CD4-positive, alpha-beta T cell treated with Interleukin-15 for 4 hours (primary cell): ENCODE data around the gene GRK5.

ENCODE experiments used
- DNase-seq: peaks from one replicate; pipeline ENCODE4 v3.0.0-alpha.2; 2020; ENCODE audit warnings: low spot score

GRK5 gene

DNA sequence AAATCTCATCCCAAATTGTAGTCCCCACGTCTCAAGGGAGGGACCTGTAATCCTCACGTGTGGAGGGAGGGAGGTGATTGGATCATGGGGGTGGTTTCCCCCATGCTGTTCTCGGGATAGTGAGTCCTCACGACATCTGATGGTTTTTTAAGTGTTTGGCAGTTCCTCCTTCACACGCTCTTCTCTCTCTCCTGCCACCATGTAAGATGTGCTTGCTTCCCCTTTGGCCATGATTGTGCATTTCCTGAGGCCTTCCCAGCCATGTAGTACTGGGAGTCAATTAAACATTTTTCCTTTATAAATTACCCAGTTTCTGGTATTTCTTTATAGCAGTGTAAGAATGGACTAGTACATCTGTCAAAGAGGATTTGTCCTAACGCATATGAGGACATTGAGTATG lies 275.6 kb downstream of the GRK5 start:
- DNase-seq: no peak

GRCh38 chr10:119483839-119484238 lies 276.5 kb downstream of the GRK5 start:
- DNase-seq: no peak

GRCh38 chr10:119488675-119489074 lies 281.3 kb downstream of the GRK5 start:
- DNase-seq: no peak

GRCh38 chr10:119489991-119490326 lies 282.6 kb downstream of the GRK5 start:
- DNase-seq: no peak

DNA sequence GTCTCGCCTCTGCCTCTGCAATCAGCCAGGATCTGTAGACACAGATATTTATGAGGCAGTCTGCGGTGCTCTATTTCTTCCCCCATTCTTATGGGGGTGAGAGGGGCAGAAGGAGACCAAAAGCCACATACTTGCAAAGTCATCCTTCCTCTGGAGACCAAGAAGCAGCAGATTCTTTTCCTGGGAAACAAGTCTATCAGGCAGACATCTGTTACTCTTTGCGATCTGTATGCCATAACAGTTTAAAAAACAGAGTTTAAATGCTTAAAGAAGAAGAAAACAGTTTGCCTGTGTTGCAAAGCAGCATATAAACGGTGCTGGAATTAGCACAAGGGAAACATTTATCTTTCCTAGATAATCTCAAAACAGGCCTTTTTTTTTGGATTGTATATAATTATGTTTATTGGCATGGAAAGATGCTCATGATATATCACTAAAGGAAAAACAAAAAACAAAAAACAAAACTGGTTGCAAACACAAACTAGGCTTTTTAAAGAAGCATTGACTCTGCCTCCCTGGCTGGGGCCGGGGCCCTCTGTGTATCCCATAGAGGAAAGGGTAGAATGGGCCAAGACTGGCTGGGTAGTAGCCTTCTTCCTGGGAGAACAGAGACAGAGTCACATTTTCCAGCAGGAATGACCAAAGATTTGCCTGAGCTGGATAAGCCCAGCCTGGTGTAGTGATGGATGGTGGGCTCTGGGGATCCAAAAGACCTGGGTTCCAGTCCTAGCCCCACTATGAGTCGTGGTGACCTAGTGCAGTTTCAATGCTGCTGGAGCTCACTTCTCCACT lies 284.8 kb downstream of the GRK5 start:
- no peak for DNase-seq

GRCh38 chr10:119493155-119493554 lies 285.8 kb downstream of the GRK5 start:
- DNase-seq: no peak

- peak; percentile 32 for DNase-seq
Measured at GRCh38 chr10:119494236-119495020, 287.1 kb downstream of the GRK5 start.

DNA sequence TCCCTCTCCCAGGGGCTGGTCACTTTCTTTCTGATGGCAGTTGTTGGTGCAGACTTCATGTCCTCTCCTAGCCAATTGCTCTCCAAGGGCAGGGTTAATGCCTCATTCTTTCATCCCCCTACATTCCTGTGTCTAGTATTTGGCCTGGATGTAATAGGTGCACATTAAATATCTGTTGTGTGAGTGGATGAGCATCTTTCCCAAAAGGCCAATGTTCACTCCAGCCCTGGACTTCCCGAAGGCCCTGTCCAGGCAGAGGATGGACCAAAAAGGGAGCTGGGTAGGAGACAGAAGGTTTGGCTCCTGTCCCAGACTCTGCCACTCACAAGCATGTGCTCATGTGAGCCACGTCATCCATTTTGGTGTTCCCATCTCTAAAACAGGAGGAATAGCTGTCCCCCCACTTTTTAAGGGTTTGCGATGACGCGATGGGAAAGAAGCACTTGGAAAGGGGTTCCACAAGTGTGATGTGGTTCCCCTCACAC lies 287.7 kb downstream of the GRK5 start:
- DNase-seq: no peak

DNA sequence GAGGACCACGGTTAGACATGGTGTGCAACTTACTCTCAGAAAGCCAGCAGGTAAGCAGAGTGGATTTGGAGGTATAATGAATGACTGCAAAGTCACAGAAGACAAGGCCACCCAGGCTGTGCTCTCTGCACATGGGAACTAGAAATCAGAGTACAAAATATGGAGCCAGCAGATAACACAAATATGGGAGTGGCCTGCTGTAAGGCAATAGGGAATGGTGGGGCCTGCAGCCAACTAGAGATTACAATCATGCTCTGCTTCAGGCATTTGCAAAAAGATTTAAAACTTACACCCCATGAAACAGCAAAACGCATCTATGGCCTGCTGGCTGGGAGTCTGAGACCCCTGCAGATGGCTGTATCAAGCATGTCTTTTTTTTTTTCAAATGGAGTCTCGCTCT lies 288.2 kb downstream of the GRK5 start:
- DNase-seq: no peak

DNA sequence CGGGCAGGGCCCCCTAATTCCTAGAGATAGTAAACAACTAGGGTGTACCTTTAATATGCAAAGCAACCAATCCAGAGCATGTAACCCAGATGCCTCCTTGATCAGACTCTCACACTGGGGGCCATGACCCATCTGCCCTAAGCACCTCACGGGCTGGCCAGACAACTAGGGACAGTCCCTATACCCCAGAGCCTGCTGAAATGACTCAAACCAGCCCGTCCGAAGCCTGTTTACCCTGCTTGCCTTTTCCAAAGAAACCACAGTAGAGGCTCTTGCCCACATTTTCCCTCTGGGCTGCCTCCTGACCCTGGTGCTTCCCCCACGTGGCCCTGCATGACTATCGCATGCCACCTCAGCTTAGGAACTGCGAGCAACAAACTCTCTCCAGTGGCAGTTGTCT lies 288.9 kb downstream of the GRK5 start:
- DNase-seq: no peak

DNA sequence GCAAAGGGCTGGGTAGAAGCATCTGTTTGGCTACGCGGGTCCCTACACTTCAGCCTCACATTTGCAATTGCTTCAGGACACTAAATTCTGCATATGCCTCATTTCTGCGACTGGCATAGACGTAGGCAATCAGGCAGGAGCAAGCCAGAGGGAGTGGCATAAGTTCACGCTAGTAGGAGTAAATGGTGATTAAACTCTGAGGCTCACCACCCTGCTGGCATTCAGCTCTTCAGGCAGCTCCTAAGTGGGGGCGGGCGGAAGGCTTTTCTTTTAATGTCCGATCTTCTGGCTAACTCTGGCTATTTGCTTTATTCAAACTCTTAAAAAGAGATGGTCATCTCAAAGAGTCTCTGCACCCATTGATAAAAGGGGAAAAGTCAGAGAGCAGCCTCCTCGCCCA lies 289.9 kb downstream of the GRK5 start:
- no peak for DNase-seq

GRCh38 chr10:119498889-119499676 lies 291.7 kb downstream of the GRK5 start:
- peak; percentile 27 for DNase-seq

DNA sequence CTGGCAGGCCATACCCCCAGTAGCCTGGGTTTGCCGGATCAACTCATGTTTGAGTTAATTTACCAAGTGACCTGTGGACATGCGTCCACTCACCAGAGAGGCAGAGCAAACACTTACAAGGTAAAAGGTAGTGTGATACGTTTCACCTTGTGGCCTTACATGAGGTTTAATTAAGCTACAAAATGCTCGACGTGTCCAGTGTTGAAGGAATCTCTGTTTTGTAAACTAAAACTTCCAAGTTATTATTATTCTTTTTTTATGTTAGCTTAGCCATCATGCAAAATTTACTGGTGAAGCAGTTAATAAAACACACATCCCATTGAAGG lies 292.3 kb downstream of the GRK5 start:
- no peak for DNase-seq

DNA sequence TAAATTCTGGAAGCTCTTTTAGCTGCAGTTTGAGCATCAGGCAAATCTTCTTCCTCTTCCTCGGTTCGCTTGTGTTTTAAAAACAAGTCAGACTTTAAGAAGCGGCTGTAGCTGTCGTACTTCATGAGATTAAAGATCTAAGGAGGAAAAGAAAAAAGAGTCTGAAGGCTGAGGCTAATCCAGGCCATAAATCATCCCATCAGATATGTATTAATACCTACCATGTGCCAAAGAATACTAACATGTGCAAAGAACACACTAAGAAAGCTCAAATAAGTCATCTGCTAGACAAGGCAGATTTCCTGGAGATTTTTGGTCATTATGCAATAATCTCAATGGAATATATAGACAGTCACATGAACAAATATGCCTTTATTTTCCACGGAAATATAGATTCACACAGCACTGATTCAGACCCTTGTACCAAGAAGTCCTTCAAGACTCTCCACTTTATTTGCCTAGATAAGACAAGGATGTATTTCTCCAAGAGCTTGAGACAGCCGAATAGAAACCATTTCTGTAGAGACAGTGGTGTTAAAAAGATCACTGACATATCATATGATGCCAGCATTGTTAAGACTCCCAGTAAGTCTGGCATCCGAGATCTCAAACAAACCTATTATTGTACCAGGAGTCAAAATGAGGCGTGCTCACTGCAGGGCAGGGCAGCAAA lies 292.9 kb downstream of the GRK5 start:
- DNase-seq: no peak

DNA sequence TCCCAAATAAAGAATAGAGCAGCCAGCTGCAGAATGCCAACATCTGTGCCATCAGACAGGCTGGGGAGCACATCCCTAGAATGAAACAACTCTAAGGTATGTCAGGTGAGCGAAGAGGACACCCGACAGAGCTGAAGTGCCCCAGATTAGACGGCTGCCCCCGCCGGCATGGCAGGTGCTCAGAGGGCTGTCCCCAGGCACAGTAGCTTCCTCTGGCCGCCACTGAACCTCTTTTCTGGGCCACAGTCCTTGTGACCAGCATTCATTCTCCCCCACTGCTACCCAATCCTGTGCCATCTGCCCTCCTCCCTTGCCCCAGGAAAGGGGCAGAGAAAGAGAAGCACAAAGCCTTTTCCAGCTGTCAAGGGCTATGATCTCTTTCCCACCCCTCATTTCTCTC lies 293.4 kb downstream of the GRK5 start:
- DNase-seq: no peak

GRCh38 chr10:119501690-119502089 lies 294.3 kb downstream of the GRK5 start:
- DNase-seq: peak; percentile 34

- DNase-seq: peak; percentile 77
Measured at GRCh38 chr10:119502209-119502608, 294.8 kb downstream of the GRK5 start.

GRCh38 chr10:119502618-119503155 lies 295.3 kb downstream of the GRK5 start:
- DNase-seq: no peak

- no peak for DNase-seq
Measured at GRCh38 chr10:119503821-119504220, 296.4 kb downstream of the GRK5 start.

DNA sequence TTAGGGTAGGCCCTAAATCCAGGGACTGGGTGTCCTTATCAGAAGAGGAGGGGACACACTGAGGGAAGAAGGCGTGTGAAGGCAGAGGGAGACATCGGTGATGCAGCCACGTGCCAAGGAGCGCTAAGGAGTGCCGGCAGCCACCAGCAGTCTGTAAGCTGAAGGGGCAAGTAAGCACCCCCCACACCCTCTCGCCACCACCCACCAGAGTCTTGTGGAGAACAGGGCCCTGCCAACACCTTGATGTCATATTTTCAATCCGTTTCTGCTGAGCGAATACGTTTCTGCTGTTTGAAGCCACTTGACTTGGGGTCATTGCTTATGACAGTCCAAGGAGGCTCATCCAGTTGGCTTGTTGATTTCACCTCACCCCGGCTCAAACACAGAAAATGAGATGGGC lies 297.3 kb downstream of the GRK5 start:
- no peak for DNase-seq

DNA sequence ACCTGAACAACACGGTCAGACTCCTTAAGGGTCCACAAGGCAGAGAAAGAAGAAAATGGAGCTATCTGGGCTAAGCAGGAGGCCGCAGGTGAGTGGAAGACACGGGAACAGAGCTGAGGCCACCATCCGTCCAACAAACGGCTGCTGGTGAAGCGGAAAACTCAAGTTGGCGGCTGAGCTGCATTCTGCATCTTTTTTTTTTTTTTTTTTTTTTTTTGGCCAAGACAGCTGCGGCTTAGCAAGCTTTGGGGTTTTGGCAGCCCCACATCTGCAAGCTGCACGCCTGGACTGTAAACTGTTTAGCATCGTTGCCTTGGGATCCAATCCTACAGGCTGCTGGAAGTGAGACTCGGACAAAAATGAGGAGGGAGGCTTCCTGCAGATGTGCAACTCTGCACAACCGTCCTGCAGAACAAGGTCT lies 297.8 kb downstream of the GRK5 start:
- DNase-seq: no peak
